H1 (cell line): ENCODE data around the gene FGF12. TPM values are rescaled to one million over a fixed set of nuclear protein-coding genes. Genes with fewer than 3 reads are reported as not detected.

Source experiments
- CTCF ChIA-PET: fragments of 300-600 bp; sonication (Branson Sonifier 250); formaldehyde crosslinking; loops from one replicate; lab custom pipeline; 2021; ENCODE audit not compliant: partially characterized antibody; lab: Charles Lee
- POLR2A ChIA-PET: fragments of 300-600 bp; sonication (Branson Sonifier 250); formaldehyde crosslinking; loops from one replicate; lab custom pipeline; 2021; ENCODE audit warnings: inconsistent platforms; ENCODE audit not compliant: partially characterized antibody; lab: Charles Lee
- DNase-seq, 2 experiments: peaks; one replicate each; pipeline versions ENCODE4 v3.0.0 to v3.0.0-alpha.2; 2010 to 2022; ENCODE audit warnings: low spot score in 2 of 2, low read depth in 1 of 2, mixed read lengths in 1 of 2
- FAIRE-seq: peaks from 2 replicates; lab custom pipeline; 2011; peaks lifted over from hg19 to GRCh38; lab: Jason Lieb, UNC
- H2AFZ ChIP-seq: 2 replicates; pipeline ENCODE4 v1.8.1; 2012; ENCODE audit warnings: low read length, inconsistent platforms
- H2AK5ac ChIP-seq: 2 replicates; pipeline ENCODE4 v1.6.1; 2013; ENCODE audit warnings: low read depth, low read length
- H2BK120ac ChIP-seq: replicated peaks from 2 replicates; pipeline ENCODE3; 2013; ENCODE audit warnings: low read depth, low read length, inconsistent platforms
- H2BK12ac ChIP-seq: 2 replicates; pipeline ENCODE4 v1.6.1; 2013; ENCODE audit warnings: low read depth, low read length
- H2BK15ac ChIP-seq: 2 replicates; pipeline ENCODE4 v1.6.1; 2013; ENCODE audit warnings: low read length
- H2BK20ac ChIP-seq: 2 replicates; pipeline ENCODE4 v1.6.1; 2013; ENCODE audit warnings: low read length
- H2BK5ac ChIP-seq: 2 replicates; pipeline ENCODE4 v1.6.1; 2013; ENCODE audit warnings: low read depth, low read length
- H3K14ac ChIP-seq: 2 replicates; pipeline ENCODE4 v1.6.1; 2013; ENCODE audit warnings: inconsistent platforms; ENCODE audit not compliant: insufficient read length
- H3K18ac ChIP-seq: 2 replicates; pipeline ENCODE4 v1.6.1; 2013; ENCODE audit warnings: low read length; ENCODE audit errors: extremely low read depth
- H3K23ac ChIP-seq: 2 replicates; pipeline ENCODE4 v1.6.1; 2013; ENCODE audit warnings: inconsistent platforms; ENCODE audit not compliant: insufficient read length
- H3K23me2 ChIP-seq: 2 replicates; pipeline ENCODE4 v1.6.1; 2013; ENCODE audit warnings: low read depth, low read length
- H3K27ac ChIP-seq: 2 replicates; pipeline ENCODE4 v1.6.1; 2011; ENCODE audit warnings: low read depth, low read length, inconsistent platforms
- H3K27me3 ChIP-seq, 4 experiments: replicated peaks in 1 of 4; 1 replicate in 1 of 4; 2 replicates in 3 of 4; pipeline versions ENCODE4 v1.6.1 to v1.8.1; 2011 to 2013; ENCODE audit warnings: low read length in 3 of 4, mild to moderate bottlenecking in 3 of 4, inconsistent platforms in 2 of 4, mixed read lengths in 2 of 4, moderate library complexity in 1 of 4; ENCODE audit not compliant: control insufficient read depth in 3 of 4, insufficient read depth in 3 of 4; ENCODE audit errors: extremely low read depth in 1 of 4
- H3K36me3 ChIP-seq, 4 experiments: 2 replicates each; pipeline versions ENCODE4 v1.6.1 to v1.8.1; 2011 to 2013; ENCODE audit warnings: mild to moderate bottlenecking in 4 of 4, low read length in 3 of 4, moderate library complexity in 2 of 4, control low read depth in 1 of 4, inconsistent platforms in 1 of 4; ENCODE audit not compliant: insufficient read depth in 4 of 4, control insufficient read depth in 2 of 4
- H3K4ac ChIP-seq: replicated peaks from 2 replicates; pipeline ENCODE3; 2013; ENCODE audit warnings: low read length, low read depth, mixed read lengths, inconsistent platforms; ENCODE audit not compliant: insufficient read length
- H3K4me1 ChIP-seq, 4 experiments: replicated peaks in 1 of 4; 1 replicate in 1 of 4; 2 replicates in 3 of 4; pipeline versions ENCODE4 v1.6.1 to v1.8.1; 2011 to 2013; ENCODE audit warnings: low read length in 3 of 4, inconsistent platforms in 2 of 4, mixed read lengths in 1 of 4; ENCODE audit not compliant: insufficient read depth in 4 of 4, control insufficient read depth in 3 of 4
- H3K4me2 ChIP-seq, 2 experiments: 2 replicates each; pipeline versions ENCODE4 v1.6.1 to v1.8.1; 2011 to 2013; ENCODE audit warnings: low read depth in 2 of 2, low read length in 2 of 2, control low read depth in 1 of 2, inconsistent platforms in 1 of 2, mild to moderate bottlenecking in 1 of 2; ENCODE audit not compliant: insufficient read depth in 1 of 2
- H3K4me3 ChIP-seq, 4 experiments: fragments of 200-600, 300-600 bp in 1 of 4; sonication (generic), shearing (Covaris generic), sonication (Bioruptor Twin) in 1 of 4; 2 replicates each; pipeline versions ENCODE4 v1.5.1 to v1.8.1; 2011 to 2016; ENCODE audit warnings: low read length in 4 of 4, low read depth in 3 of 4, control low read depth in 2 of 4, inconsistent platforms in 2 of 4, mild to moderate bottlenecking in 2 of 4, mixed read lengths in 1 of 4, moderate library complexity in 1 of 4; ENCODE audit not compliant: insufficient read depth in 2 of 4; ENCODE audit errors: extremely low read depth in 1 of 4
- H3K56ac ChIP-seq: replicated peaks from 2 replicates; pipeline ENCODE3; 2013; ENCODE audit warnings: low read depth, mild to moderate bottlenecking, mixed read lengths, low read length, inconsistent platforms; ENCODE audit not compliant: insufficient read length
- H3K79me1 ChIP-seq: 2 replicates; pipeline ENCODE4 v1.6.1; 2013; ENCODE audit warnings: low read depth, low read length, control low read depth
- H3K79me2 ChIP-seq, 2 experiments: 2 replicates each; pipeline versions ENCODE4 v1.6.1 to v1.8.1; 2012 to 2013; ENCODE audit warnings: low read length in 2 of 2, mild to moderate bottlenecking in 2 of 2, inconsistent platforms in 1 of 2; ENCODE audit not compliant: insufficient read depth in 2 of 2, control insufficient read depth in 1 of 2
- H3K9ac ChIP-seq, 4 experiments: replicated peaks in 1 of 4; 1 replicate in 1 of 4; 2 replicates in 3 of 4; pipeline versions ENCODE4 v1.6.1 to v1.8.1; 2011 to 2013; ENCODE audit warnings: low read depth in 3 of 4, low read length in 3 of 4, control low read depth in 2 of 4, mild to moderate bottlenecking in 2 of 4, moderate library complexity in 2 of 4, inconsistent platforms in 1 of 4; ENCODE audit errors: extremely low read depth in 1 of 4
- H3K9me3 ChIP-seq, 2 experiments: 2 replicates each; pipeline versions ENCODE4 v1.6.1 to v1.8.1; 2012 to 2013; ENCODE audit warnings: mild to moderate bottlenecking in 2 of 2, moderate library complexity in 2 of 2, control low read depth in 1 of 2, inconsistent platforms in 1 of 2, low read depth in 1 of 2, low read length in 1 of 2, mixed read lengths in 1 of 2; ENCODE audit not compliant: insufficient read depth in 2 of 2
- H4K20me1 ChIP-seq, 2 experiments: replicated peaks in 1 of 2; 2 replicates each; pipeline versions ENCODE3 to v1.8.1; 2011 to 2013; ENCODE audit warnings: inconsistent platforms in 2 of 2, low read length in 2 of 2, mild to moderate bottlenecking in 1 of 2; ENCODE audit not compliant: insufficient read depth in 2 of 2, control insufficient read depth in 1 of 2
- H4K5ac ChIP-seq: 2 replicates; pipeline ENCODE4 v1.6.1; 2013; ENCODE audit warnings: low read length, low read depth, mixed read lengths, inconsistent platforms; ENCODE audit not compliant: insufficient read length
- H4K8ac ChIP-seq: 2 replicates; pipeline ENCODE4 v1.8.0; 2013; ENCODE audit warnings: mild to moderate bottlenecking, moderate library complexity, low read length, inconsistent platforms; ENCODE audit not compliant: insufficient read depth; ENCODE audit errors: extremely low read depth
- H4K91ac ChIP-seq: replicated peaks from 2 replicates; pipeline ENCODE3; 2013; ENCODE audit warnings: low read length, mixed read lengths, inconsistent platforms; ENCODE audit not compliant: insufficient read length
- BACH1 ChIP-seq: IDR thresholded peaks from 2 replicates; pipeline ENCODE4 v1.6.1; 2012; ENCODE audit warnings: low read length, improper control_type of control experiment
- BCL11A ChIP-seq, 2 experiments: IDR thresholded peaks; one replicate each; pipeline ENCODE4 v1.6.1; 2011; ENCODE audit warnings: low read depth in 2 of 2, low read length in 2 of 2, mild to moderate bottlenecking in 2 of 2
- CEBPB ChIP-seq: IDR thresholded peaks from 2 replicates; pipeline ENCODE4 v1.6.1; 2012; ENCODE audit warnings: low read depth, low read length
- CREB1 ChIP-seq: IDR thresholded peaks from 2 replicates; pipeline ENCODE4 v1.6.1; 2012; ENCODE audit warnings: inconsistent platforms
- JUND ChIP-seq: IDR thresholded peaks from 2 replicates; pipeline ENCODE4 v1.6.1; 2011; ENCODE audit warnings: mild to moderate bottlenecking, improper control_type of control experiment, low read length
- PHF8 ChIP-seq: fragments of 200-600 bp; sonication (generic); conservative IDR thresholded peaks from 2 replicates; pipeline ENCODE4 v1.7.1; 2012; ENCODE audit warnings: low read depth, mild to moderate bottlenecking, inconsistent platforms, low read length, moderate library complexity
- POU5F1 ChIP-seq: IDR thresholded peaks from 2 replicates; pipeline ENCODE4 v1.6.1; 2011; ENCODE audit warnings: low read depth, mild to moderate bottlenecking, low read length, moderate library complexity
- SIX5 ChIP-seq: IDR thresholded peaks from 2 replicates; pipeline ENCODE4 v1.6.1; 2011; ENCODE audit warnings: mild to moderate bottlenecking, low read depth, low read length
- TAF7 ChIP-seq: optimal IDR thresholded peaks from 2 replicates; pipeline ENCODE3; 2011; ENCODE audit warnings: low read depth, mild to moderate bottlenecking, inconsistent platforms, low read length, moderate library complexity, borderline replicate concordance
- WGBS, 2 experiments: shearing (Covaris generic) in 1 of 2; methylation state at CpG; one replicate each; pipeline versions ENCODE4 v1.1.6 to v1.1.7; 2013 to 2015; ENCODE audit warnings: low lambda C conversion rate in 2 of 2, mixed read lengths in 2 of 2, inconsistent platforms in 1 of 2, low coverage in 1 of 2, missing lambda C conversion rate in 1 of 2; ENCODE audit not compliant: insufficient replicate concordance in 2 of 2, insufficient coverage in 1 of 2, insufficient read length in 1 of 2; ENCODE audit errors: extremely low coverage in 1 of 2, missing lambda C conversion rate in 1 of 2; 5-methylcytosine and 5-hydroxymethylcytosine counted together
- polyA plus RNA-seq, 7 experiments: library from polyadenylated mRNA; depleted of rRNA in 3 of 7; stranded (reverse) in 5 of 7; unstranded in 2 of 7; fragments of >200 nt in 5 of 7; fragments of 200-250 nt in 2 of 7; gene quantifications; 1 replicate in 5 of 7; 2 replicates in 1 of 7; 4 replicates in 1 of 7; pipeline versions ENCODE4 v1.2.1 to v1.2.3, GENCODE V29; 2011 to 2013; ENCODE audit warnings: missing spikeins in 2 of 7, mixed read lengths in 2 of 7
- total RNA-seq: library from RNA; stranded (reverse); fragmentation: NEBNext Ultra II Directional; extraction: Animal tissue kit (Norgen Biotek cat#: 25700); gene quantifications from 2 replicates; pipeline ENCODE4 v1.2.1, GENCODE V29; 2021

FGF12 gene
- total and polyA plus RNA-seq, 2 of the 8 experiments (the other 6 are each of a cell fraction or from before 2014, with no cell fraction given) = 4.1 to 16.6 TPM

GRCh38 chr3:192259661-192260060 lies 467.7 kb downstream of the FGF12 start:
- H3K9ac ChIP-seq = no peak overlapping the region
- no peak overlapping the region for H2BK120ac ChIP-seq
- CTCF ChIA-PET = no interaction called here
- H3K79me2 ChIP-seq = no peaks in the 10 kb centered on the region
- H4K91ac ChIP-seq = no peak overlapping the region
- no peak overlapping the region for H3K56ac ChIP-seq
- H3K4ac ChIP-seq = no peak overlapping the region
- H3K9me3 ChIP-seq = no peaks in the 10 kb centered on the region
- no peak overlapping the region for H2BK5ac ChIP-seq
- H4K8ac ChIP-seq = no peak overlapping the region
- no peak overlapping the region for H2BK12ac ChIP-seq
- H2AK5ac ChIP-seq = no peak overlapping the region
- FAIRE-seq (no peak), DNase-seq (no peak)
- no peak overlapping the region for H3K4me2 ChIP-seq
- H2AFZ ChIP-seq = no peak overlapping the region
- H3K23ac ChIP-seq = no peak overlapping the region
- H3K27me3 ChIP-seq = no peaks in the 10 kb centered on the region
- H3K23me2 ChIP-seq = no peaks in the 10 kb centered on the region
- no peak overlapping the region for H2BK15ac ChIP-seq
- no peaks in the 10 kb centered on the region for H4K20me1 ChIP-seq
- H2BK20ac ChIP-seq = no peak overlapping the region
- no peak overlapping the region for H3K18ac ChIP-seq
- no peak overlapping the region for H3K4me3 ChIP-seq
- no peaks in the 10 kb centered on the region for H3K79me1 ChIP-seq
- no peak overlapping the region for H3K14ac ChIP-seq
- no peaks in the 10 kb centered on the region for H3K36me3 ChIP-seq
- TF ChIP-seq CEBPB (no peak), SIX5 (no peak), POU5F1 (no peak), BCL11A (IDR thresholded peaks at IDR 0.05; ENCODE audit: low read depth in 2 of 2, low read length in 2 of 2) (no peak), TAF7 (no peak), PHF8 (no peak), JUND (no peak), CREB1 (no peak), BACH1 (no peak)
- H3K27ac ChIP-seq = no peak overlapping the region
- POLR2A ChIA-PET = no interaction called here
- H3K4me1 ChIP-seq = peaks cover 0 to 3% (median 0%) of the 10 kb centered on the region in 4 experiments; a peak in 1 of 7 replicates
- H4K5ac ChIP-seq = no peak overlapping the region
- WGBS, 2 experiments = 85% methylated on average over 3 of the region's 3 CpGs; no CpG with 5 or more reads in 1 of the 2 experiments
